Mononuclear cell (primary cell): ENCODE results near the gene SDK2. TPM values are rescaled to one million over a fixed set of nuclear protein-coding genes. Genes with fewer than 3 reads are reported as not detected.

Experiments
- H3K27me3 ChIP-seq: 2 replicates; pipeline ENCODE4 v1.6.0; 2011; ENCODE audit warnings: low read length, control low read depth; ENCODE audit not compliant: insufficient read depth
- H3K4me1 ChIP-seq: 2 replicates; pipeline ENCODE4 v1.5.1; 2011; ENCODE audit warnings: mild to moderate bottlenecking, low read length, control low read depth; ENCODE audit not compliant: insufficient read depth
- H3K4me3 ChIP-seq: 2 replicates; pipeline ENCODE4 v1.5.1; 2011; ENCODE audit warnings: mild to moderate bottlenecking, low read length, moderate library complexity
- H3K9me3 ChIP-seq: 2 replicates; pipeline ENCODE4 v1.5.1; 2011; ENCODE audit warnings: low read depth, mild to moderate bottlenecking, control low read depth, low read length
- total RNA-seq: library from RNA; depleted of rRNA; stranded (reverse); fragments of >200 nt; gene quantifications from one replicate; pipeline ENCODE4 v1.2.3, GENCODE V29; 2012

SDK2 gene
- total RNA-seq, result 2.0 TPM

- Histone ChIP-seq H3K4me1 (peaks cover 16% of the 10 kb centered on the region), H3K9me3 (no peaks in the 10 kb centered on the region), H3K27me3 (peaks cover 33% of the 10 kb centered on the region), H3K4me3 (peak within 1 kb of the TSS; percentile 42)
These were observed at the start of gene SDK2 for GRCh38 chr17:73644145-73645049. Gene SDK2 (minus strand): TSS chr17:73644445. CDS start chr17:73644088, 357 bp downstream.

GRCh38 chr17:73693071-73693470, 48.8 kb upstream of the SDK2 start:
- peaks cover 39% of the 10 kb centered on the region for H3K4me1 ChIP-seq
- no peaks in the 10 kb centered on the region for H3K9me3 ChIP-seq
- H3K27me3 ChIP-seq, result no peaks in the 10 kb centered on the region
- no peak overlapping the region for H3K4me3 ChIP-seq

GRCh38 chr17:73691321-73691766, 47.1 kb upstream of the SDK2 start:
- Histone ChIP-seq H3K4me1 (peaks cover 39% of the 10 kb centered on the region), H3K4me3 (no peak overlapping the region), H3K27me3 (no peaks in the 10 kb centered on the region), H3K9me3 (no peaks in the 10 kb centered on the region)

GRCh38 chr17:73690676-73691075, 46.4 kb upstream of the SDK2 start:
- no peak overlapping the region for H3K4me3 ChIP-seq
- H3K27me3 ChIP-seq, result no peaks in the 10 kb centered on the region
- peaks cover 38% of the 10 kb centered on the region for H3K4me1 ChIP-seq
- H3K9me3 ChIP-seq, result no peaks in the 10 kb centered on the region

GRCh38 chr17:73689596-73690275, 45.5 kb upstream of the SDK2 start:
- no peak overlapping the region for H3K4me3 ChIP-seq
- H3K27me3 ChIP-seq, result no peaks in the 10 kb centered on the region
- H3K4me1 ChIP-seq, result peaks cover 28% of the 10 kb centered on the region
- no peaks in the 10 kb centered on the region for H3K9me3 ChIP-seq

- Histone ChIP-seq H3K4me1 (peaks cover 16% of the 10 kb centered on the region), H3K27me3 (no peaks in the 10 kb centered on the region), H3K4me3 (no peak overlapping the region), H3K9me3 (no peaks in the 10 kb centered on the region)
These were observed 42.7 kb upstream of the SDK2 start for GRCh38 chr17:73686961-73687360.

GRCh38 chr17:73686126-73686525, 41.9 kb upstream of the SDK2 start:
- Histone ChIP-seq H3K27me3 (no peaks in the 10 kb centered on the region), H3K4me3 (no peak overlapping the region), H3K4me1 (peaks cover 7% of the 10 kb centered on the region), H3K9me3 (no peaks in the 10 kb centered on the region)

GRCh38 chr17:73684183-73684582, 39.9 kb upstream of the SDK2 start:
- no peaks in the 10 kb centered on the region for H3K9me3 ChIP-seq
- H3K4me3 ChIP-seq, result no peak overlapping the region
- no peaks in the 10 kb centered on the region for H3K27me3 ChIP-seq
- H3K4me1 ChIP-seq, result no peaks in the 10 kb centered on the region

GRCh38 chr17:73683771-73684170, 39.5 kb upstream of the SDK2 start:
- Histone ChIP-seq H3K9me3 (no peaks in the 10 kb centered on the region), H3K4me1 (no peaks in the 10 kb centered on the region), H3K27me3 (no peaks in the 10 kb centered on the region), H3K4me3 (no peak overlapping the region)

GRCh38 chr17:73681946-73682345, 37.7 kb upstream of the SDK2 start:
- Histone ChIP-seq H3K27me3 (no peaks in the 10 kb centered on the region), H3K4me1 (no peaks in the 10 kb centered on the region), H3K4me3 (no peak overlapping the region)

GRCh38 chr17:73679476-73679875, 35.2 kb upstream of the SDK2 start:
- H3K27me3 ChIP-seq, result no peaks in the 10 kb centered on the region
- no peaks in the 10 kb centered on the region for H3K4me1 ChIP-seq
- H3K9me3 ChIP-seq, result no peaks in the 10 kb centered on the region
- no peak overlapping the region for H3K4me3 ChIP-seq

More at GRCh38 chr17:73681946-73682345, 37.7 kb upstream of the SDK2 start:
- H3K9me3 ChIP-seq, result no peaks in the 10 kb centered on the region

GRCh38 chr17:73678999-73679398, 34.8 kb upstream of the SDK2 start:
- Histone ChIP-seq H3K4me3 (no peak overlapping the region), H3K9me3 (no peaks in the 10 kb centered on the region), H3K27me3 (no peaks in the 10 kb centered on the region), H3K4me1 (no peaks in the 10 kb centered on the region)

GRCh38 chr17:73669771-73670170, 25.5 kb upstream of the SDK2 start:
- Histone ChIP-seq H3K4me3 (no peak overlapping the region), H3K27me3 (no peaks in the 10 kb centered on the region), H3K9me3 (no peaks in the 10 kb centered on the region), H3K4me1 (peaks cover 39% of the 10 kb centered on the region)

- peaks cover 39% of the 10 kb centered on the region for H3K4me1 ChIP-seq
- no peaks in the 10 kb centered on the region for H3K9me3 ChIP-seq
- no peaks in the 10 kb centered on the region for H3K27me3 ChIP-seq
- no peak overlapping the region for H3K4me3 ChIP-seq
These were observed 23.1 kb upstream of the SDK2 start for GRCh38 chr17:73667181-73667959.

- no peaks in the 10 kb centered on the region for H3K9me3 ChIP-seq
These were observed 19.4 kb upstream of the SDK2 start for GRCh38 chr17:73663614-73664013.

More at GRCh38 chr17:73663614-73664013, 19.4 kb upstream of the SDK2 start:
- Histone ChIP-seq H3K4me1 (peaks cover 39% of the 10 kb centered on the region), H3K27me3 (no peaks in the 10 kb centered on the region), H3K4me3 (no peak overlapping the region)
